ENCODE data around the gene POM121L12.

DNA sequence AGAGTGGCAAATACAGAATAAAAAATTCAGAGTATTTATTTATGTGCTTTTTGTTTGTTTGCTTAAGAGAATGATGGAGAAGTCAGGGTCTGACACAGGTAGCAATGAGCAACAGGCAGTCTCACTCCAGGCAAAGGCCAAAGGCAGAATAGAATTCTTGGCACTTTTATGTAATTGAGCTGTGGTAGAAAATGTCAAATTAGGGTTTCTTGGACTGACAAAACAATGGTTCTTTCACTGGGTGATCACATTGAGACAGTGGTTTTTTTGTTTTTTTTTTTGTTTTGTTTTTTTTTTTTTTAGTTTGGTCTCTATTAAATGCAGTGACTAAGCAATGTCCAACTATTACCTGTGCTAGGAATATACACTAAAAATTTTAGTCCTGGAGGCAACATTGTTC, 27.4 kb downstream of the POM121L12 start:
- TF ChIP-seq EZH2 (IDR thresholded peaks at IDR 0.05), result no peak
- no peak for TF ChIP-seq POLR2AphosphoS5 (IDR thresholded peaks at IDR 0.05; ENCODE audit: borderline replicate concordance, low read depth, low read length)
- no peak for TF ChIP-seq FOXP2 (optimal IDR thresholded peaks at IDR 0.05; ENCODE audit: control extremely low read depth, extremely low read length, insufficient read depth)

Measured in SK-N-MC (cell line).